Endothelial cell of umbilical vein (primary cell): ENCODE results near the gene LAMTOR2. TPM values are rescaled to one million over a fixed set of nuclear protein-coding genes. Genes with fewer than 3 reads are reported as not detected.

ENCODE experiments used
- BruUV-seq: library from RNA; stranded (reverse); fragments of 400-500 nt; replicated peaks from 2 replicates; lab custom pipeline; 2021; lab: Mats Ljungman, UMichigan
- CTCF ChIA-PET: fragments of 300-600, 350-600 bp; sonication (Branson Sonifier 250); formaldehyde crosslinking; loops from one replicate; lab custom pipeline; 2021; ENCODE audit warnings: antibody characterized with exemption, inconsistent platforms; lab: Charles Lee
- POLR2A ChIA-PET: fragments of 300-600, 350-600 bp; sonication (Branson Sonifier 250); formaldehyde crosslinking; loops from one replicate; lab custom pipeline; 2021; ENCODE audit warnings: antibody characterized with exemption, inconsistent platforms; lab: Charles Lee
- DNase-seq: peaks from one replicate; pipeline ENCODE4 v3.0.0-alpha.2; 2011; ENCODE audit warnings: low read depth, low spot score
- FAIRE-seq: peaks from 2 replicates; lab custom pipeline; 2011; peaks lifted over from hg19 to GRCh38; lab: Jason Lieb, UNC
- H2AFZ ChIP-seq: 2 replicates; pipeline ENCODE4 v1.6.0; 2012; ENCODE audit warnings: low read depth, low read length, control low read depth, inconsistent platforms
- H3K27ac ChIP-seq: 2 replicates; pipeline ENCODE4 v1.5.1; 2011; ENCODE audit warnings: low read depth, mild to moderate bottlenecking, control low read depth, low read length, moderate library complexity; ENCODE audit not compliant: insufficient read depth
- H3K27me3 ChIP-seq, 2 experiments: 2 replicates each; pipeline versions ENCODE4 v1.6.0 to v1.6.1; 2011; ENCODE audit warnings: low read length in 2 of 2, mixed read lengths in 1 of 2; ENCODE audit not compliant: control insufficient read depth in 2 of 2, insufficient read depth in 2 of 2
- H3K36me3 ChIP-seq, 2 experiments: 2 replicates in 1 of 2; 3 replicates in 1 of 2; pipeline ENCODE4 v1.5.1; 2011; ENCODE audit warnings: low read length in 2 of 2, mild to moderate bottlenecking in 1 of 2, moderate library complexity in 1 of 2; ENCODE audit not compliant: control insufficient read depth in 2 of 2, insufficient read depth in 2 of 2; ENCODE audit errors: extremely low read depth in 1 of 2
- H3K4me1 ChIP-seq: 3 replicates; pipeline ENCODE4 v1.5.1; 2011; ENCODE audit warnings: mild to moderate bottlenecking, low read length; ENCODE audit not compliant: control insufficient read depth, insufficient read depth; ENCODE audit errors: extremely low read depth
- H3K4me2 ChIP-seq: 2 replicates; pipeline ENCODE4 v1.6.1; 2011; ENCODE audit warnings: low read length, control low read depth, mixed read lengths; ENCODE audit not compliant: insufficient read depth
- H3K4me3 ChIP-seq, 3 experiments: fragments of 200-600 bp in 1 of 3; sonication (generic), shearing (Covaris generic) in 1 of 3; replicated peaks in 1 of 3; 2 replicates each; pipeline ENCODE4 v1.5.1; 2011 to 2016; ENCODE audit warnings: control low read depth in 3 of 3, low read length in 3 of 3, mild to moderate bottlenecking in 2 of 3, inconsistent platforms in 1 of 3, low read depth in 1 of 3, moderate library complexity in 1 of 3; ENCODE audit not compliant: insufficient read depth in 1 of 3
- H3K79me2 ChIP-seq: 2 replicates; pipeline ENCODE4 v1.6.0; 2012; ENCODE audit warnings: low read length, inconsistent platforms; ENCODE audit not compliant: control insufficient read depth, insufficient read depth
- H3K9ac ChIP-seq: replicated peaks from 2 replicates; pipeline ENCODE3; 2011; ENCODE audit warnings: low read length, control low read depth; ENCODE audit not compliant: insufficient read depth; ENCODE audit errors: extremely low read depth
- H3K9me1 ChIP-seq: replicated peaks from 3 replicates; pipeline ENCODE4 v1.6.0; 2011; ENCODE audit warnings: mild to moderate bottlenecking, low read length; ENCODE audit not compliant: control insufficient read depth, insufficient read depth; ENCODE audit errors: extremely low read depth
- H3K9me3 ChIP-seq: replicated peaks from 2 replicates; pipeline ENCODE4 v1.5.1; 2012; ENCODE audit warnings: low read length, inconsistent platforms; ENCODE audit not compliant: control insufficient read depth, insufficient read depth
- H4K20me1 ChIP-seq: replicated peaks from 2 replicates; pipeline ENCODE3; 2011; ENCODE audit warnings: mild to moderate bottlenecking, low read length; ENCODE audit not compliant: control insufficient read depth, insufficient read depth; ENCODE audit errors: extremely low read depth
- EZH2 ChIP-seq: IDR thresholded peaks from 2 replicates; pipeline ENCODE4 v1.6.1; 2012; ENCODE audit warnings: borderline replicate concordance, low read depth, mild to moderate bottlenecking, moderate library complexity, low read length, inconsistent platforms; ENCODE audit not compliant: severe bottlenecking
- FOS ChIP-seq: IDR thresholded peaks from 2 replicates; pipeline ENCODE4 v1.6.1; 2011; ENCODE audit warnings: mild to moderate bottlenecking, low read length, moderate library complexity, borderline replicate concordance; ENCODE audit not compliant: insufficient read depth
- GATA2 ChIP-seq: IDR thresholded peaks from 2 replicates; pipeline ENCODE4 v1.7.0; 2011; ENCODE audit warnings: low read depth, mild to moderate bottlenecking, moderate library complexity, mixed read lengths, low read length; ENCODE audit not compliant: insufficient read length, insufficient read depth
- JUN ChIP-seq: IDR thresholded peaks from 2 replicates; pipeline ENCODE4 v1.6.1; 2011; ENCODE audit warnings: borderline replicate concordance, low read depth; ENCODE audit not compliant: insufficient read length, insufficient read depth
- MYC ChIP-seq: IDR thresholded peaks from one replicate; pipeline ENCODE4 v1.6.1; 2011; ENCODE audit warnings: mild to moderate bottlenecking, low read depth, low read length
- POLR2A ChIP-seq: IDR thresholded peaks from 2 replicates; pipeline ENCODE4 v1.6.1; 2012; ENCODE audit warnings: low read depth, mild to moderate bottlenecking, control low read depth, low read length
- POLR2AphosphoS5 ChIP-seq: IDR thresholded peaks from 2 replicates; pipeline ENCODE4 v1.6.1; 2012; ENCODE audit warnings: low read depth, mild to moderate bottlenecking, control low read depth, low read length, moderate library complexity; ENCODE audit not compliant: insufficient read depth
- dilution Hi-C: fragments of 300-500 bp; cut with MboI; formaldehyde crosslinking; loops from one replicate; pipeline ENCODE4 v1.15.0; 2019; ENCODE audit warnings: low sequenced_read_pairs; ENCODE audit not compliant: extremely low pct_ligation_motif_present
- intact Hi-C: fragments of 100-400 bp; cut with micrococcal nuclease; formaldehyde crosslinking; loops from one replicate; pipeline ENCODE4 v1.10.0; 2022
- polyA plus RNA-seq, 4 experiments: library from polyadenylated mRNA; depleted of rRNA in 3 of 4; stranded (reverse) in 3 of 4; unstranded in 1 of 4; fragments of >200 nt; gene quantifications; 2 replicates each; pipeline versions ENCODE4 v1.2.1 to v1.2.3, GENCODE V29; 2011 to 2012; ENCODE audit warnings: missing spikeins in 1 of 4
- total RNA-seq: library from RNA; stranded (reverse); gene quantifications from 2 replicates; pipeline ENCODE4 v1.2.3, GENCODE V29; 2021
- TF ChIP-seq, protein P1 (sequence below), 2 donors: IDR thresholded peaks; 1 replicate in 1 of 2; 2 replicates in 1 of 2; pipeline ENCODE4 v1.5.1; 2011; ENCODE audit warnings: low read length in 2 of 2, mild to moderate bottlenecking in 2 of 2, moderate library complexity in 2 of 2, control low read depth in 1 of 2, inconsistent platforms in 1 of 2, low read depth in 1 of 2; ENCODE audit not compliant: insufficient read depth in 1 of 2; ENCODE audit errors: extremely low read depth in 1 of 2
- TF ChIP-seq, protein P2 (sequence below): IDR thresholded peaks from 2 replicates; pipeline ENCODE4 v1.6.1; 2011; ENCODE audit not compliant: insufficient read depth, insufficient read length

The LAMTOR2 gene
- total and polyA plus RNA-seq, 2 donors (not counting 3 experiments of a cell fraction or from before 2014, with no cell fraction given) = 77.7 to 136 TPM

DNA sequence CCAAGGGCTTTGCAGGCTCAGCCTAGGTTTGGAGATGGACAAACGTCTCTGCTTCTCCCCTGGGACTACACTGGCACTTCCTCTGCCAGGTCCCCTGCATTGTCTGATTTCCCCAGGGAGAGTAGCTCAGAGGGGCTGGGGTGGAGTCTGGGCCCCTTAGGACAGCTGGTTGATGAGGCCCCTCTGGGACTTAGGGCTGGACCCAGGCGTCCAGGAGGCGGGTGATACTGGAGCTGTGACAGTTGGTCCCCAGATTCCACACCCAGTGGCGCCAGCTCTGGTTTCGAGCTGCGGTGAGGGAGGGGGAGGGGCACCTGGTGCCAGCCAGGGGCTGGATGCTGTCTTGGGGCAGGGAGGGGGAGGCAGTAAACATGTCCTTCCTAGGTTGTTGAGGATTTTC lies 35.1 kb downstream of the LAMTOR2 start:
- Histone ChIP-seq H3K9me1 (no peaks in the 10 kb centered on the region), H3K36me3 (peaks cover 0 to 3% of the 10 kb centered on the region in 2 experiments), H3K4me2 (no peak overlapping the region), H3K79me2 (no peaks in the 10 kb centered on the region), H4K20me1 (no peaks in the 10 kb centered on the region), H3K4me3 (no peak overlapping the region), H3K27ac (no peak overlapping the region), H3K9ac (no peak overlapping the region), H2AFZ (no peak overlapping the region), H3K9me3 (no peaks in the 10 kb centered on the region), H3K27me3 (no peaks in the 10 kb centered on the region), H3K4me1 (peaks cover 11% of the 10 kb centered on the region)
- intact Hi-C loops = loop anchor here (1.0 to 10.0 kb wide), 3 partner anchors 41 to 245 kb away; partner anchors contain the start of genes CCT3 and TSACC
- BruUV-seq = no TSS peak
- ChIA-PET POLR2A (no interaction called here), CTCF (interaction anchor here (1.3 to 21.0 kb wide), 4 partner anchors 30 to 144 kb away, joined by 3 to 627 read pairs (median 28); no protein-coding TSS in a partner anchor)
- FAIRE-seq (no peak), DNase-seq (no peak)
- dilution Hi-C loops = no loop called here
- TF ChIP-seq, protein P1, sequence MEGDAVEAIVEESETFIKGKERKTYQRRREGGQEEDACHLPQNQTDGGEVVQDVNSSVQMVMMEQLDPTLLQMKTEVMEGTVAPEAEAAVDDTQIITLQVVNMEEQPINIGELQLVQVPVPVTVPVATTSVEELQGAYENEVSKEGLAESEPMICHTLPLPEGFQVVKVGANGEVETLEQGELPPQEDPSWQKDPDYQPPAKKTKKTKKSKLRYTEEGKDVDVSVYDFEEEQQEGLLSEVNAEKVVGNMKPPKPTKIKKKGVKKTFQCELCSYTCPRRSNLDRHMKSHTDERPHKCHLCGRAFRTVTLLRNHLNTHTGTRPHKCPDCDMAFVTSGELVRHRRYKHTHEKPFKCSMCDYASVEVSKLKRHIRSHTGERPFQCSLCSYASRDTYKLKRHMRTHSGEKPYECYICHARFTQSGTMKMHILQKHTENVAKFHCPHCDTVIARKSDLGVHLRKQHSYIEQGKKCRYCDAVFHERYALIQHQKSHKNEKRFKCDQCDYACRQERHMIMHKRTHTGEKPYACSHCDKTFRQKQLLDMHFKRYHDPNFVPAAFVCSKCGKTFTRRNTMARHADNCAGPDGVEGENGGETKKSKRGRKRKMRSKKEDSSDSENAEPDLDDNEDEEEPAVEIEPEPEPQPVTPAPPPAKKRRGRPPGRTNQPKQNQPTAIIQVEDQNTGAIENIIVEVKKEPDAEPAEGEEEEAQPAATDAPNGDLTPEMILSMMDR (IDR thresholded peaks at IDR 0.05; ENCODE audit: extremely low read depth in 1 of 2, insufficient read depth in 1 of 2, low read depth in 1 of 2, low read length in 2 of 2) = no peak

DNA sequence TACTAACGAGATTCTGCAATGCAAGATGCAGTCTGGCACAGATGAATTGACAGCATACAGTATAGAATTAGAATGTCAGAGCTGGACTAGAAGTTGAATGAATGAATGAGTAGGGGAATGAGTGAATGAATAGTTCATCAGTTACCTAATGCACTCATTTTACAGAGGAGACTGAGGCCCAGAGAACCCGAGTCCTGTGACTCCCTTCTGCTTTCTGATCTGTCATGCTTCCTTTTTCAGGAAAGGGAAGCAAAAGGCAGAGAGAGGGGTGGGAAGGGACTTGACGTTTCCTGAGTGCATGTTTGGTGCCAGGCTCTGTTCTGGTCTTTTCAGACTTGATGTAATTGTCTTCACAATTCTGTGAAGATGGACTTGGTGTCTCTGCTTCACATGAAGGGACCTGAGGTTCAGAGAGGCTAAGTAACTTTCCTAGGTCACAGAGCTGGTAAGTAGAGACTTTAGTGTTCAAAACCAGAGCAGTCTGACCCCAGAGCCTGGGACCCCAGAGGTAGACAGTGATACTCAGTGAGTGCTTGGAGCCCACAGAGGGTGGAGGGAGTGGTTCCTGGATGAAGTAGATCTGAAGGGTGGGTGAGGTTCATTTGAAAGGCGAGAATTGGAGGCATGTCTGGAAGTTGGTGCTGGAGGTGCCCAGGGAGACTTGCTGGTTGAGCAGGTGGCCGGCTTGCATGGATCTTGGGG lies 35.7 kb downstream of the LAMTOR2 start:
- Histone ChIP-seq H4K20me1 (no peaks in the 10 kb centered on the region), H3K9me1 (no peaks in the 10 kb centered on the region), H3K36me3 (peaks cover 0 to 3% of the 10 kb centered on the region in 2 experiments), H3K79me2 (no peaks in the 10 kb centered on the region), H3K4me2 (no peak overlapping the region), H2AFZ (no peak overlapping the region), H3K4me1 (peaks cover 11% of the 10 kb centered on the region), H3K9ac (no peak overlapping the region), H3K9me3 (no peaks in the 10 kb centered on the region), H3K4me3 (no peak overlapping the region), H3K27ac (no peak overlapping the region), H3K27me3 (no peaks in the 10 kb centered on the region)
- intact Hi-C loops = loop anchor here (1.0 kb wide), 2 partner anchors 40 to 135 kb away; no protein-coding TSS in a partner anchor
- no TSS peak for BruUV-seq
- ChIA-PET CTCF (interaction anchor here (0.9 to 21.0 kb wide), 9 partner anchors 9 to 229 kb away, joined by 3 to 627 read pairs (median 5); no protein-coding TSS in a partner anchor), POLR2A (no interaction called here)
- FAIRE-seq (no peak), DNase-seq (no peak)
- dilution Hi-C loops = no loop called here
- TF ChIP-seq EZH2 (no peak), POLR2AphosphoS5 (no peak), POLR2A (no peak), MYC (no peak), GATA2 (no peak), FOS (no peak), JUN (no peak)
- TF ChIP-seq, protein P2, sequence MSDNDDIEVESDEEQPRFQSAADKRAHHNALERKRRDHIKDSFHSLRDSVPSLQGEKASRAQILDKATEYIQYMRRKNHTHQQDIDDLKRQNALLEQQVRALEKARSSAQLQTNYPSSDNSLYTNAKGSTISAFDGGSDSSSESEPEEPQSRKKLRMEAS = no peak
- TF ChIP-seq, protein P1 (IDR thresholded peaks at IDR 0.05; ENCODE audit: extremely low read depth in 1 of 2, insufficient read depth in 1 of 2, low read depth in 1 of 2, low read length in 2 of 2) = no peak
